Measurements from ENCODE around the gene CRYBB2.
"Not testable (repeated sequence)": the region's sequence is repeated elsewhere in the genome, so short reads cannot be mapped to it uniquely, and the experiment has no call there.

The CRYBB2 gene

GRCh38 chr22:25206998-25207397 is 12.4 kb upstream of the CRYBB2 start:
- ATAC-seq (replicated peaks) (no peak), DNase-seq (no peak)
- H3K27me3 Mint-ChIP-seq = peaks cover 6 to 10% of the 10 kb centered on the region in 2 donors
- no peak overlapping the region for H3K27ac Mint-ChIP-seq
- H3K36me3 Mint-ChIP-seq = no peaks in the 10 kb centered on the region
- H3K4me1 Mint-ChIP-seq = peaks cover 0 to 1% of the 10 kb centered on the region in 2 donors
- peaks cover 0 to 3% of the 10 kb centered on the region in 2 donors for H3K9me3 Mint-ChIP-seq
- H3K4me3 Mint-ChIP-seq = no peak overlapping the region

GRCh38 chr22:25207553-25208157 is 11.8 kb upstream of the CRYBB2 start:
- peaks cover 0 to 3% of the 10 kb centered on the region in 2 donors for H3K9me3 Mint-ChIP-seq
- H3K4me1 Mint-ChIP-seq = no peaks in the 10 kb centered on the region
- H3K36me3 Mint-ChIP-seq = no peaks in the 10 kb centered on the region
- no peak overlapping the region for H3K4me3 Mint-ChIP-seq
- H3K27ac Mint-ChIP-seq = no peak overlapping the region
- DNase-seq (no peak), ATAC-seq (replicated peaks) (no peak)
- H3K27me3 Mint-ChIP-seq = peaks cover 6% of the 10 kb centered on the region in 2 donors

- H3K9me3 Mint-ChIP-seq = peaks cover 2 to 4% of the 10 kb centered on the region in 2 donors
- peaks cover 6% of the 10 kb centered on the region in 2 donors for H3K27me3 Mint-ChIP-seq
- no peak overlapping the region for H3K4me3 Mint-ChIP-seq
- DNase-seq (no peak), ATAC-seq (replicated peaks) (no peak)
- no peaks in the 10 kb centered on the region for H3K36me3 Mint-ChIP-seq
- no peaks in the 10 kb centered on the region for H3K4me1 Mint-ChIP-seq
- no peak overlapping the region for H3K27ac Mint-ChIP-seq
Observed at GRCh38 chr22:25208328-25208727, 11.1 kb upstream of the CRYBB2 start.

GRCh38 chr22:25208743-25209505 is 10.5 kb upstream of the CRYBB2 start:
- Mint-ChIP-seq H3K9me3 (peaks cover 7% of the 10 kb centered on the region in 2 donors), H3K27ac (no peak overlapping the region), H3K36me3 (no peaks in the 10 kb centered on the region), H3K4me3 (no peak overlapping the region), H3K4me1 (no peaks in the 10 kb centered on the region), H3K27me3 (peaks cover 11 to 12% of the 10 kb centered on the region in 2 donors)
- no peak for DNase-seq
- no peak for ATAC-seq (replicated peaks)

- H3K27ac Mint-ChIP-seq = no peak overlapping the region
- H3K4me1 Mint-ChIP-seq = no peaks in the 10 kb centered on the region
- H3K4me3 Mint-ChIP-seq = no peak overlapping the region
- peaks cover 7% of the 10 kb centered on the region in 2 donors for H3K9me3 Mint-ChIP-seq
- DNase-seq (no peak), ATAC-seq (replicated peaks) (no peak)
- H3K27me3 Mint-ChIP-seq = peaks cover 11 to 12% of the 10 kb centered on the region in 2 donors
- no peaks in the 10 kb centered on the region for H3K36me3 Mint-ChIP-seq
Observed at GRCh38 chr22:25210793-25211192, 8.6 kb upstream of the CRYBB2 start.

GRCh38 chr22:25212337-25212736 is 7.1 kb upstream of the CRYBB2 start:
- H3K4me3 Mint-ChIP-seq = no peak overlapping the region
- peaks cover 7% of the 10 kb centered on the region in 2 donors for H3K9me3 Mint-ChIP-seq

GRCh38 chr22:25213221-25213620 is 6.2 kb upstream of the CRYBB2 start:
- Mint-ChIP-seq H3K4me3 (no peak overlapping the region), H3K27me3 (peaks cover 11 to 13% of the 10 kb centered on the region in 2 donors), H3K9me3 (peaks cover 4 to 7% of the 10 kb centered on the region in 2 donors), H3K4me1 (no peaks in the 10 kb centered on the region), H3K36me3 (no peaks in the 10 kb centered on the region), H3K27ac (no peak overlapping the region)
- DNase-seq (no peak), ATAC-seq (replicated peaks) (no peak)

More at GRCh38 chr22:25212337-25212736, 7.1 kb upstream of the CRYBB2 start:
- H3K4me1 Mint-ChIP-seq = no peaks in the 10 kb centered on the region
- no peaks in the 10 kb centered on the region for H3K36me3 Mint-ChIP-seq
- H3K27ac Mint-ChIP-seq = no peak overlapping the region
- DNase-seq = no peak
- no peak for ATAC-seq (replicated peaks)
- H3K27me3 Mint-ChIP-seq = peaks cover 11 to 12% of the 10 kb centered on the region in 2 donors

GRCh38 chr22:25216230-25216629 is 3.2 kb upstream of the CRYBB2 start:
- H3K4me3 Mint-ChIP-seq = no peak overlapping the region
- H3K9me3 Mint-ChIP-seq = peaks cover 4 to 7% of the 10 kb centered on the region in 2 donors
- no peak for ATAC-seq (replicated peaks)
- no peaks in the 10 kb centered on the region for H3K36me3 Mint-ChIP-seq
- DNase-seq = no peak
- no peaks in the 10 kb centered on the region for H3K4me1 Mint-ChIP-seq
- H3K27me3 Mint-ChIP-seq = peaks cover 14 to 15% of the 10 kb centered on the region in 2 donors
- H3K27ac Mint-ChIP-seq = no peak overlapping the region

GRCh38 chr22:25219948-25220442 is 556 bp downstream of the CRYBB2 start:
- ATAC-seq (replicated peaks) (no peak), DNase-seq (no peak)
- Mint-ChIP-seq H3K27me3 (peaks cover 20 to 22% of the 10 kb centered on the region in 2 donors), H3K9me3 (no peaks in the 10 kb centered on the region), H3K4me1 (no peaks in the 10 kb centered on the region), H3K36me3 (no peaks in the 10 kb centered on the region), H3K27ac (no peak overlapping the region), H3K4me3 (no peak overlapping the region)

- no peaks in the 10 kb centered on the region for H3K9me3 Mint-ChIP-seq
- no peak overlapping the region for H3K4me3 Mint-ChIP-seq
- H3K36me3 Mint-ChIP-seq = no peaks in the 10 kb centered on the region
- H3K27ac Mint-ChIP-seq = no peak overlapping the region
- DNase-seq (no peak), ATAC-seq (replicated peaks) (no peak)
- H3K4me1 Mint-ChIP-seq = no peaks in the 10 kb centered on the region
- peaks cover 20 to 22% of the 10 kb centered on the region in 2 donors for H3K27me3 Mint-ChIP-seq
Observed at GRCh38 chr22:25221790-25222189, 2.4 kb downstream of the CRYBB2 start.

GRCh38 chr22:25223269-25223850 is 3.9 kb downstream of the CRYBB2 start:
- H3K4me1 Mint-ChIP-seq = no peaks in the 10 kb centered on the region
- no peak for DNase-seq

GRCh38 chr22:25228822-25229221 is 9.4 kb downstream of the CRYBB2 start:
- Mint-ChIP-seq H3K27me3 (peaks cover 25 to 33% of the 10 kb centered on the region in 2 donors), H3K4me3 (no peak overlapping the region), H3K27ac (no peak overlapping the region), H3K9me3 (peaks cover 2 to 3% of the 10 kb centered on the region in 2 donors), H3K36me3 (peaks cover 0 to 2% of the 10 kb centered on the region in 2 donors), H3K4me1 (no peaks in the 10 kb centered on the region)
- DNase-seq (no peak), ATAC-seq (replicated peaks) (no peak)

More at GRCh38 chr22:25223269-25223850, 3.9 kb downstream of the CRYBB2 start:
- Mint-ChIP-seq H3K9me3 (no peaks in the 10 kb centered on the region), H3K27ac (no peak overlapping the region), H3K36me3 (no peaks in the 10 kb centered on the region), H3K4me3 (no peak overlapping the region), H3K27me3 (peaks cover 16 to 20% of the 10 kb centered on the region in 2 donors)
- no peak for ATAC-seq (replicated peaks)

GRCh38 chr22:25230760-25231159 is 11.3 kb downstream of the CRYBB2 start:
- not testable (repeated sequence) for H3K9me3 Mint-ChIP-seq; H3K36me3 Mint-ChIP-seq; H3K4me1 Mint-ChIP-seq; DNase-seq; H3K27ac Mint-ChIP-seq; ATAC-seq (replicated peaks); H3K4me3 Mint-ChIP-seq
- peaks cover 41 to 50% of the 10 kb centered on the region in 2 donors for H3K27me3 Mint-ChIP-seq

- Mint-ChIP-seq H3K4me3 (no peak overlapping the region), H3K9me3 (peaks cover 3 to 4% of the 10 kb centered on the region in 2 donors), H3K36me3 (peaks cover 0 to 3% of the 10 kb centered on the region in 2 donors), H3K27ac (no peak overlapping the region), H3K4me1 (peaks cover 5 to 8% of the 10 kb centered on the region in 2 donors), H3K27me3 (peaks cover 53 to 65% of the 10 kb centered on the region in 2 donors)
- no peak for ATAC-seq (replicated peaks)
- no peak for DNase-seq
Observed at GRCh38 chr22:25232301-25232700, 12.9 kb downstream of the CRYBB2 start.

All from stimulated activated naive B cell treated with anti-CD40 and anti-IgM and Interleukin-4, amounts not matched to agents 10 μg/mL and 1 μg/mL and 100 μg/mL, for 72 hours (primary cell).